ENCODE measurements around the gene PNP.
"Not testable (repeated sequence)": the region's sequence is repeated elsewhere in the genome, so short reads cannot be mapped to it uniquely, and the experiment has no call there.

Gene PNP

DNA sequence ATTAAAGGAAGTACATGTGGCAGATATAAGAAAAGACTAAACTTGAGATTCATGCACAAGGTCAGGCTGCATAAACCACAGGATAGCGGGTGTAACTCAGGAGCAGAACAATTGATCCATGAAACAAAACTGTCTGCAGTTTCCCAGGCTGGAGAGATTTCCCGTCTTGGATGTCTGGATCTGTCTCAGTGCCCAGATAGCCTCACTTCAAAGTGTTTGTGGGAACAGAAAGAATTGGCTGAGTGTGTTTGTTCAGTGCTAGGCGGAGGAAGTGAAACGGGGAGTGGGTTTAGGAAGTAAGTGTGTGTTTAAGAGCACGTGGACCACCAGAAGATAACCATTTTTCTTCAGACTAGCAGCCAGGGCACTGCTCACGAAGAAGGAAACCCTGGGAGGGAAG lies 34.7 kb downstream of the PNP start (continued):
- TF ChIP-seq ZC3H10 (CRISPR knock-in tag; IDR thresholded peaks at IDR 0.05) (no peak), BACH2 (CRISPR knock-in tag; IDR thresholded peaks at IDR 0.05; ENCODE audit: borderline replicate concordance) (no peak), OSR1 (CRISPR knock-in tag; IDR thresholded peaks at IDR 0.05) (no peak), ZNF565 (CRISPR knock-in tag; conservative IDR thresholded peaks at IDR 0.05; ENCODE audit: low read depth) (no peak), PPARA (CRISPR knock-in tag; IDR thresholded peaks at IDR 0.05; ENCODE audit: borderline replicate concordance) (no peak)
- TF ChIP-seq, protein P1, sequence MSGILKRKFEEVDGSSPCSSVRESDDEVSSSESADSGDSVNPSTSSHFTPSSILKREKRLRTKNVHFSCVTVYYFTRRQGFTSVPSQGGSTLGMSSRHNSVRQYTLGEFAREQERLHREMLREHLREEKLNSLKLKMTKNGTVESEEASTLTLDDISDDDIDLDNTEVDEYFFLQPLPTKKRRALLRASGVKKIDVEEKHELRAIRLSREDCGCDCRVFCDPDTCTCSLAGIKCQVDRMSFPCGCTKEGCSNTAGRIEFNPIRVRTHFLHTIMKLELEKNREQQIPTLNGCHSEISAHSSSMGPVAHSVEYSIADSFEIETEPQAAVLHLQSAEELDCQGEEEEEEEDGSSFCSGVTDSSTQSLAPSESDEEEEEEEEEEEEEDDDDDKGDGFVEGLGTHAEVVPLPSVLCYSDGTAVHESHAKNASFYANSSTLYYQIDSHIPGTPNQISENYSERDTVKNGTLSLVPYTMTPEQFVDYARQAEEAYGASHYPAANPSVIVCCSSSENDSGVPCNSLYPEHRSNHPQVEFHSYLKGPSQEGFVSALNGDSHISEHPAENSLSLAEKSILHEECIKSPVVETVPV (CRISPR knock-in tag; IDR thresholded peaks at IDR 0.05): no peak

DNA sequence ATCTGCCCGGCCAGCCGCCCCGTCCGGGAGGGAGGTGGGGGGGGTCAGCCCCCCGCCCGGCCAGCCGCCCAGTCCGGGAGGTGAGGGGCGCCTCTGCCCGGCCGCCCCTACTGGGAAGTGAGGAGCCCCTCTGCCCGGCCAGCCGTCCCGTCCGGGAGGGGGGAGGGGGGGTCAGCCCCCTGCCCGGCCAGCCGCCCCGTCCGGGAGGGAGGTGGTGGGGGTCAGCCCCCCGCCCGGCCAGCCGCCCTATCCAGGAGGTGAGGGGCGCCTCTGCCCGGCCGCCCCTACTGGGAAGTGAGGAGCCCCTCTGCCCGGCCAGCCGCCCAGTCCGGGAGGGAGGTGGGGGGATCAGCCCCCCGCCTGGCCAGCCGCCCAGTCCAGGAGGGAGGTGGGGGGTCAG lies 37.1 kb downstream of the PNP start:
- ATAC-seq: not testable (repeated sequence)

DNA sequence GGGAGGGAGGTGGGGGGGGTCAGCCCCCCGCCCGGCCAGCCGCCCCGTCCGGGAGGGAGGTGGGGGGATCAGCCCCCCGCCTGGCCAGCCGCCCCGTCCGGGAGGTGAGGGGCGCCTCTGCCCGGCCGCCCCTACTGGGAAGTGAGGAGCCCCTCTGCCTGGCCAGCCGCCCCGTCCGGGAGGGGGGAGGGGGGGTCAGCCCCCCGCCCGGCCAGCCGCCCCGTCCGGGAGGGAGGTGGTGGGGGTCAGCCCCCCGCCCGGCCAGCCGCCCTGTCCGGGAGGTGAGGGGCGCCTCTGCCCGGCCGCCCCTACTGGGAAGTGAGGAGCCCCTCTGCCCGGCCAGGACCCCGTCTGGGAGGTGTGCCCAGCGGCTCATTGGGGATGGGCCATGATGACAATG lies 37.5 kb downstream of the PNP start:
- not testable (repeated sequence) for ATAC-seq

DNA sequence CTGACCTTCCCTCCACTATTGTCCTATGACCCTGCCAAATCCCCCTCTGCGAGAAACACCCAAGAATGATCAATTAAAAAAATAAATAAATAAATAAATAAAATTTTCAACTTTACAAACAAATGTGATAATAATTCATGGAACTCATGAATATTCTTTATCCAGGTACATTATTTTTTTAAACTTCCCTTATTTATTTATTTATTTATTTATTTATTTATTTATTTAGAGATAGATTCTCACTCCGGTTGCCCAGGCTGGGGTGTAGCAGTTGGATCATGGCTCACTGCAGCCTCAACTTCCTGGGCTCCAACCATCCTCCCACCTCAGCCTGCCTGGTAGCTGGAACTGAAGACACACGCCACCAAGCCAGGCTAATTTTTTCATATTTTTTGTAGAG lies 38.3 kb downstream of the PNP start:
- not testable (repeated sequence) for ATAC-seq

DNA sequence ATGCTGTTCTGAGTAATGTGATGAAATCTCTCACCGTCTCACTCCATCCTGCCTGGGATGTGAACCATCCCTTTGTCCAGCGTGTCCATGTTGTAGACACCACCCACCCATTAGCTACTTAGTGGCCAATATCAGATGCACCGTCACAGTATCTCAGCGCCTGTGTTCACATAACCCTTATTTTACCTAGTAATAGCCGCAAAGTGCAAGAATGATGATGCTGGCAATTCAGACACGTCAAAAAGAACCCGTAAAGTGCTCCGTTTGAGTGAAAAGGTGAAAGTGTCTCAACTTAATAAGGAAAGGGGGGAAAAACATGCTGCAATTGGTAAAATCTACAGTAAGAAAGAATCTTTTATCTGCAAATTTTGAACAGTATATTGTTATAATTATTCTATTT lies 39.2 kb downstream of the PNP start:
- TF ChIP-seq, protein P2, sequence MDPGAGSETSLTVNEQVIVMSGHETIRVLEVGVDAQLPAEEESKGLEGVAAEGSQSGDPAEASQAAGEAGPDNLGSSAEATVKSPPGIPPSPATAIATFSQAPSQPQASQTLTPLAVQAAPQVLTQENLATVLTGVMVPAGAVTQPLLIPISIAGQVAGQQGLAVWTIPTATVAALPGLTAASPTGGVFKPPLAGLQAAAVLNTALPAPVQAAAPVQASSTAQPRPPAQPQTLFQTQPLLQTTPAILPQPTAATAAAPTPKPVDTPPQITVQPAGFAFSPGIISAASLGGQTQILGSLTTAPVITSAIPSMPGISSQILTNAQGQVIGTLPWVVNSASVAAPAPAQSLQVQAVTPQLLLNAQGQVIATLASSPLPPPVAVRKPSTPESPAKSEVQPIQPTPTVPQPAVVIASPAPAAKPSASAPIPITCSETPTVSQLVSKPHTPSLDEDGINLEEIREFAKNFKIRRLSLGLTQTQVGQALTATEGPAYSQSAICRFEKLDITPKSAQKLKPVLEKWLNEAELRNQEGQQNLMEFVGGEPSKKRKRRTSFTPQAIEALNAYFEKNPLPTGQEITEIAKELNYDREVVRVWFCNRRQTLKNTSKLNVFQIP (CRISPR knock-in tag; IDR thresholded peaks at IDR 0.05; ENCODE audit: borderline replicate concordance, low read depth): no peak
- TF ChIP-seq, protein P1 (CRISPR knock-in tag; IDR thresholded peaks at IDR 0.05): no peak
- TF ChIP-seq ZNF70 (CRISPR knock-in tag; IDR thresholded peaks at IDR 0.05) (no peak), ZFP30 (CRISPR knock-in tag; IDR thresholded peaks at IDR 0.05) (no peak), ZC3H10 (CRISPR knock-in tag; IDR thresholded peaks at IDR 0.05) (no peak), SNAI2 (CRISPR knock-in tag; IDR thresholded peaks at IDR 0.05) (no peak), GLIS3 (CRISPR knock-in tag; IDR thresholded peaks at IDR 0.05) (no peak), ESRRG (CRISPR knock-in tag; IDR thresholded peaks at IDR 0.05) (no peak), ARNTL (CRISPR knock-in tag; IDR thresholded peaks at IDR 0.05; ENCODE audit: borderline replicate concordance, low read depth) (no peak)
- no peak for ATAC-seq

DNA sequence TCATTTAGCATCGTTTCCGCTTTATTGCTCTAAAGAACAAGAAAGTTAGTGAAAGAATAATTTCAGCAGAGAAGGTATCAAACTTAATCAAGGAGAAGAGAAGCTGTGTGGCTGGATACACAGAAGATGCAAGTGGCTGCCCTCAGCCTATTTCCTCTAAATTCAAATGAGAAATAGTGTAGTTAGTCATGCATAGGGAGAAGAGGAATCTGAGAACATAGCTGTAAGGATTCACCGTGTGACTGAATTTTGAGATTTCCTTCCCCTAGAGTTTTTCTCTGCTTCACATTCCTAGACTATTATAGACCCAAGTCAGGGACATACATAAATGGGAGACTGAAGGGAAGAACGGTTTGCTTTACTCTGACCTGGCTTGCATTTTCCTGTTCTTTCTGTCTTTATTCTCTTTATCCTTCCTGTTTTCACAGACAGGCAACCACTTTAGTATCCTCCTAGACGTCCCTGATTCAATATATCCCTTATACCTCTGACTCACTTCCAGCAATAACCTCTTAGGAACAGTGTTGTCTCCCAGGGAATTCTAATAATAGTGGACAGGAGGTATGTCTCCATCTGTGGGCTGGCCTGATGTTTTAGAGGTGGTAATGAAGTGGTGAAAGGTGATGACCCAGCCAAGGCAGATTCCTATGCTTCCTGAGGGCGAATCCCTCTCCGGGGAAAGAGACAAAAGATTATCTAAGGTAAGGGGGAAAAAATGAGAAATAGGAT lies 43.1 kb downstream of the PNP start:
- no peak for ATAC-seq
- no peak for TF ChIP-seq ARNTL (CRISPR knock-in tag; IDR thresholded peaks at IDR 0.05; ENCODE audit: borderline replicate concordance, low read depth)
- no peak for TF ChIP-seq PPARA (CRISPR knock-in tag; IDR thresholded peaks at IDR 0.05; ENCODE audit: borderline replicate concordance)
- no peak for TF ChIP-seq TOX (CRISPR knock-in tag; IDR thresholded peaks at IDR 0.05; ENCODE audit: borderline replicate concordance)
- TF ChIP-seq, protein P1 (CRISPR knock-in tag; IDR thresholded peaks at IDR 0.05): no peak
- TF ChIP-seq ZNF565 (CRISPR knock-in tag; conservative IDR thresholded peaks at IDR 0.05; ENCODE audit: low read depth): no peak
- TF ChIP-seq ZFP30 (CRISPR knock-in tag; IDR thresholded peaks at IDR 0.05): no peak
- no peak for TF ChIP-seq TCF4 (CRISPR knock-in tag; IDR thresholded peaks at IDR 0.05; ENCODE audit: borderline replicate concordance)
- TF ChIP-seq, protein P3, sequence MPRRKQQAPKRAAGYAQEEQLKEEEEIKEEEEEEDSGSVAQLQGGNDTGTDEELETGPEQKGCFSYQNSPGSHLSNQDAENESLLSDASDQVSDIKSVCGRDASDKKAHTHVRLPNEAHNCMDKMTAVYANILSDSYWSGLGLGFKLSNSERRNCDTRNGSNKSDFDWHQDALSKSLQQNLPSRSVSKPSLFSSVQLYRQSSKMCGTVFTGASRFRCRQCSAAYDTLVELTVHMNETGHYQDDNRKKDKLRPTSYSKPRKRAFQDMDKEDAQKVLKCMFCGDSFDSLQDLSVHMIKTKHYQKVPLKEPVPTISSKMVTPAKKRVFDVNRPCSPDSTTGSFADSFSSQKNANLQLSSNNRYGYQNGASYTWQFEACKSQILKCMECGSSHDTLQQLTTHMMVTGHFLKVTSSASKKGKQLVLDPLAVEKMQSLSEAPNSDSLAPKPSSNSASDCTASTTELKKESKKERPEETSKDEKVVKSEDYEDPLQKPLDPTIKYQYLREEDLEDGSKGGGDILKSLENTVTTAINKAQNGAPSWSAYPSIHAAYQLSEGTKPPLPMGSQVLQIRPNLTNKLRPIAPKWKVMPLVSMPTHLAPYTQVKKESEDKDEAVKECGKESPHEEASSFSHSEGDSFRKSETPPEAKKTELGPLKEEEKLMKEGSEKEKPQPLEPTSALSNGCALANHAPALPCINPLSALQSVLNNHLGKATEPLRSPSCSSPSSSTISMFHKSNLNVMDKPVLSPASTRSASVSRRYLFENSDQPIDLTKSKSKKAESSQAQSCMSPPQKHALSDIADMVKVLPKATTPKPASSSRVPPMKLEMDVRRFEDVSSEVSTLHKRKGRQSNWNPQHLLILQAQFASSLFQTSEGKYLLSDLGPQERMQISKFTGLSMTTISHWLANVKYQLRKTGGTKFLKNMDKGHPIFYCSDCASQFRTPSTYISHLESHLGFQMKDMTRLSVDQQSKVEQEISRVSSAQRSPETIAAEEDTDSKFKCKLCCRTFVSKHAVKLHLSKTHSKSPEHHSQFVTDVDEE (CRISPR knock-in tag; IDR thresholded peaks at IDR 0.05): no peak
- TF ChIP-seq RARB (CRISPR knock-in tag; IDR thresholded peaks at IDR 0.05): no peak
- no peak for TF ChIP-seq ZC3H10 (CRISPR knock-in tag; IDR thresholded peaks at IDR 0.05)
- TF ChIP-seq ISL1 (CRISPR knock-in tag; IDR thresholded peaks at IDR 0.05): no peak

All from SK-N-SH treated with all-trans-retinoic acid at 6 μM for 48 hours (cell line).